Natural killer cell (primary cell): ENCODE results near the gene EPB41L3. TPM values are rescaled to one million over a fixed set of nuclear protein-coding genes. Genes with fewer than 3 reads are reported as not detected.
A peak's percentile ranks its signal among the peaks of the same experiment; 100 is the strongest.
"Not testable (repeated sequence)": the region's sequence is repeated elsewhere in the genome, so short reads cannot be mapped to it uniquely, and the experiment has no call there.

Experiments
- ATAC-seq, 3 donors: fragments of 150-1000 bp in 2 of 3; fragments of 200-7000 bp in 1 of 3; cut with Tn5 transposase; 1 replicate in 1 of 3; 2 replicates in 2 of 3; pipeline ENCODE4 v1.10.0; 2021; ENCODE audit warnings: mild to moderate bottlenecking in 2 of 3, moderate library complexity in 2 of 3
- DNase-seq, 2 donors: peaks; one replicate each; pipeline versions ENCODE4 v3.0.0 to v3.0.0-alpha.2; 2013 to 2021; ENCODE audit warnings: mixed read lengths in 1 of 2
- H3K27ac ChIP-seq: one replicate; pipeline ENCODE4 v1.5.1; 2013; ENCODE audit warnings: mild to moderate bottlenecking, low read length
- H3K27me3 ChIP-seq: one replicate; pipeline ENCODE4 v1.6.1; 2013; ENCODE audit warnings: low read length; ENCODE audit not compliant: control insufficient read depth, insufficient read depth
- H3K36me3 ChIP-seq: one replicate; pipeline ENCODE4 v1.6.1; 2013; ENCODE audit warnings: low read length; ENCODE audit not compliant: control insufficient read depth, insufficient read depth
- H3K4me1 ChIP-seq: one replicate; pipeline ENCODE4 v1.6.1; 2013; ENCODE audit warnings: low read length; ENCODE audit not compliant: control insufficient read depth, insufficient read depth
- H3K4me3 ChIP-seq: one replicate; pipeline ENCODE4 v1.5.1; 2013; ENCODE audit warnings: low read length
- H3K9me3 ChIP-seq: one replicate; pipeline ENCODE4 v1.6.1; 2013; ENCODE audit warnings: low read length; ENCODE audit not compliant: control insufficient read depth, insufficient read depth
- H3K27ac Mint-ChIP-seq, 2 donors: one replicate each; pipeline ENCODE4 v1.8.0; 2022; ENCODE audit warnings: mild to moderate bottlenecking in 2 of 2, mixed read lengths in 2 of 2, moderate library complexity in 1 of 2
- H3K27me3 Mint-ChIP-seq, 2 donors: one replicate each; pipeline ENCODE4 v1.8.0; 2022; ENCODE audit warnings: low read depth in 2 of 2, mixed read lengths in 2 of 2
- H3K36me3 Mint-ChIP-seq: one replicate; pipeline ENCODE4 v1.8.0; 2022; ENCODE audit warnings: mixed read lengths
- H3K4me1 Mint-ChIP-seq, 2 donors: one replicate each; pipeline ENCODE4 v1.8.0; 2022; ENCODE audit warnings: mixed read lengths in 2 of 2
- H3K4me3 Mint-ChIP-seq: one replicate; pipeline ENCODE4 v1.8.0; 2022; ENCODE audit warnings: mild to moderate bottlenecking, moderate library complexity, mixed read lengths
- H3K9me3 Mint-ChIP-seq, 2 donors: one replicate each; pipeline ENCODE4 v1.8.0; 2022; ENCODE audit warnings: mixed read lengths in 2 of 2
- CTCF ChIP-seq: fragments of 200-600 bp; IDR thresholded peaks from one replicate; pipeline ENCODE4 v1.8.0; 2022; ENCODE audit warnings: antibody characterized with exemption
- whole genome bisulfite sequencing: methylation state at CpG from one replicate; pipeline ENCODE4 v1.1.7; 2013; ENCODE audit warnings: missing lambda C conversion rate; ENCODE audit not compliant: insufficient coverage; 5-methylcytosine and 5-hydroxymethylcytosine counted together
- intact Hi-C: fragments of 100-400 bp; cut with micrococcal nuclease; formaldehyde crosslinking; loops from one replicate; pipeline ENCODE4 v1.14.2; 2022
- total RNA-seq, 4 donors: library from RNA; stranded (reverse); fragments of 120-200 nt in 1 of 4; gene quantifications; one replicate each; pipeline versions ENCODE4 v1.2.3 to v1.2.4, GENCODE V29; 2013 to 2022

Gene EPB41L3
- total RNA-seq, 3 donors from 2014 or later (not counting 1 experiment from before 2014, with no cell fraction given), result 3.3 to 6.0 (median 4.4) TPM

- Histone ChIP-seq H3K36me3 (no peaks in the 10 kb centered on the region), H3K27ac (no peak overlapping the region), H3K9me3 (no peaks in the 10 kb centered on the region), H3K27me3 (no peaks in the 10 kb centered on the region), H3K4me1 (no peaks in the 10 kb centered on the region), H3K4me3 (no peak overlapping the region)
- Mint-ChIP-seq H3K36me3 (no peaks in the 10 kb centered on the region), H3K27ac (no peak overlapping the region), H3K4me3 (no peak overlapping the region), H3K27me3 (no peaks in the 10 kb centered on the region), H3K4me1 (no peaks in the 10 kb centered on the region), H3K9me3 (no peaks in the 10 kb centered on the region)
- DNase-seq (no peak), ATAC-seq (no peak)
- intact Hi-C loops, result no loop called here
- no peak for TF ChIP-seq CTCF
- no CpG with 5 or more reads among the region's 1 CpG for WGBS
These were observed 31.0 kb upstream of the EPB41L3 start for GRCh38 chr18:5574843-5575242.

GRCh38 chr18:5571666-5572065 lies 27.9 kb upstream of the EPB41L3 start:
- no peaks in the 10 kb centered on the region for H3K9me3 Mint-ChIP-seq
- no peak for ATAC-seq
- WGBS, result 92% methylated on average over 2 of the region's 2 CpGs

GRCh38 chr18:5570613-5571012 lies 26.8 kb upstream of the EPB41L3 start:
- H3K27ac ChIP-seq, H3K9me3 ChIP-seq, H3K4me1 ChIP-seq, H3K4me3 Mint-ChIP-seq, H3K36me3 Mint-ChIP-seq, ATAC-seq, H3K4me3 ChIP-seq, H3K36me3 ChIP-seq, H3K4me1 Mint-ChIP-seq, H3K27ac Mint-ChIP-seq, H3K27me3 ChIP-seq, intact Hi-C loops, H3K9me3 Mint-ChIP-seq, H3K27me3 Mint-ChIP-seq: not testable (repeated sequence)
- WGBS, result no CpG with 5 or more reads among the region's 2 CpGs
- DNase-seq, result peak in 1 of 2 donors; percentile 3

More at GRCh38 chr18:5571666-5572065, 27.9 kb upstream of the EPB41L3 start:
- no peaks in the 10 kb centered on the region for H3K27me3 Mint-ChIP-seq
- H3K27ac Mint-ChIP-seq, result no peak overlapping the region
- Histone ChIP-seq H3K9me3 (no peaks in the 10 kb centered on the region), H3K27me3 (no peaks in the 10 kb centered on the region), H3K27ac (no peak overlapping the region), H3K4me3 (no peak overlapping the region), H3K4me1 (no peaks in the 10 kb centered on the region), H3K36me3 (no peaks in the 10 kb centered on the region)
- no peak for TF ChIP-seq CTCF
- intact Hi-C loops, result no loop called here
- no peaks in the 10 kb centered on the region for H3K4me1 Mint-ChIP-seq
- no peaks in the 10 kb centered on the region for H3K36me3 Mint-ChIP-seq
- no peak for DNase-seq
- no peak overlapping the region for H3K4me3 Mint-ChIP-seq

GRCh38 chr18:5568416-5568815 lies 24.6 kb upstream of the EPB41L3 start:
- TF ChIP-seq CTCF, result no peak

More at GRCh38 chr18:5568416-5568815, 24.6 kb upstream of the EPB41L3 start:
- Histone ChIP-seq H3K4me1 (no peaks in the 10 kb centered on the region), H3K27me3 (no peaks in the 10 kb centered on the region), H3K36me3 (no peaks in the 10 kb centered on the region), H3K4me3 (no peak overlapping the region), H3K9me3 (no peaks in the 10 kb centered on the region), H3K27ac (no peak overlapping the region)
- WGBS, result 67% methylated on average over 2 of the region's 3 CpGs
- Mint-ChIP-seq H3K27ac (no peak overlapping the region), H3K27me3 (no peaks in the 10 kb centered on the region), H3K4me1 (no peaks in the 10 kb centered on the region), H3K36me3 (no peaks in the 10 kb centered on the region), H3K4me3 (no peak overlapping the region), H3K9me3 (peaks cover 0 to 2% of the 10 kb centered on the region in 2 donors)
- ATAC-seq (no peak), DNase-seq (no peak)
- intact Hi-C loops, result no loop called here
